ENCODE data around the gene SPRED3. TPM values are rescaled to one million over a fixed set of nuclear protein-coding genes. Genes with fewer than 3 reads are reported as not detected.

SPRED3 gene
- polyA plus RNA-seq, 1 donor from 2014 or later: 4.9 TPM

DNA sequence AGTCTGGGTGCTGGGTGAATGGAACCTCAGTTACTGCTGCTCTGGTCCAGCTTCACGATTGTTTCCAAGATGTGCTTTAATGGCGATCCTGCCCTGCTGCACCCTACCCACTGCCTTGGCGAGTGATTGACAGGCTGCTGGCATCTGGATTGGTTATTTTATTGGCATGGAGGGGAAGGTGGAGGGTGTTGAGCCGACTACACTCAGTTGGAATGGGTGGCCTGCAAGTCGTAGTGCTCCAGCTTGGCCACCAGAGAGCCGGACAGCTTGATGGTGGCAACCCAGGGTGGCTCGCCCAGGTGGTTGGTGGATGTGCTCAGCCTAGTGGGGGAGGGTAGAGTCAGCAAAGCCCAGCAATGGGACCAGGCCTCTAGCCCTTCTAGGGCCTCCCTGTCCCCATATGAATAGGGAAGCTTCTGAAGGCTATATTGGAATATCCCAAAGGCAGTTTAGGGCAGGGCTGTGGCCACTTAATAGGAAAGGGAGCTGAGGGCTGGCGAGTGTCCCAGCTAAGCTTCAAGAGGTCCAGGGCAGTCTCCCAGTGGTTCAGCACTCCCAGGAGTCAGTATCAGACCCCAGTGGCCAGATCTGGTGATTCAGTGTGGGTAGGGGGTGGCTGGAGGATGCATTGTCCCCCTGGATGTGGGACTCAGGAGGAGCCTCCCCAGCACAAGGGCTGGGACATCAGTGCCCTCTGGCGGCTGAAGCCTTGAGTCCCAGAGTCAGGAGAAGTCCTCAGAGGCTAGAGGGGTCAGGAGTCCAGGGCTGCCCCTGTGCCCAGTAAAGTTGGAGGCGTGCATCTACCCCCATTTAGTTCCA is 4.1 kb upstream of the SPRED3 start:
- H3K9ac ChIP-seq (ENCODE audit: low read length): no peak overlapping the region
- no peaks in the 10 kb centered on the region for H3F3A ChIP-seq (ENCODE audit: insufficient read depth, low read length, poor library complexity, severe bottlenecking)
- H4K20me1 ChIP-seq (ENCODE audit: insufficient read depth): no peaks in the 10 kb centered on the region
- H3K4me3 ChIP-seq (ENCODE audit: low read length): no peak overlapping the region
- no peaks in the 10 kb centered on the region for H3K36me3 ChIP-seq (ENCODE audit: insufficient read depth, low read length)
- peaks cover 6% of the 10 kb centered on the region for H3K79me2 ChIP-seq (replicated peaks; ENCODE audit: insufficient read depth, low read length)
- TF ChIP-seq TAF1 (IDR thresholded peaks at IDR 0.05; ENCODE audit: low read depth) (no peak), POLR2AphosphoS5 (IDR thresholded peaks at IDR 0.05) (no peak), REST (IDR thresholded peaks at IDR 0.05; ENCODE audit: borderline replicate concordance) (no peak), SMC3 (conservative IDR thresholded peaks at IDR 0.05; ENCODE audit: poor library complexity) (no peak), EZH2 (IDR thresholded peaks at IDR 0.05; ENCODE audit: borderline replicate concordance, insufficient read depth, low read length, poor library complexity, severe bottlenecking) (no peak), RAD21 (conservative IDR thresholded peaks at IDR 0.05) (no peak)
- H2AFZ ChIP-seq (ENCODE audit: low read depth, low read length): no peak overlapping the region
- no peak overlapping the region for H3K27ac ChIP-seq (ENCODE audit: low read length)
- no peaks in the 10 kb centered on the region for H3K9me3 ChIP-seq (ENCODE audit: low read length)
- no peaks in the 10 kb centered on the region for H3K9me2 ChIP-seq (ENCODE audit: insufficient read depth, low read length)
- H3K27me3 ChIP-seq (ENCODE audit: insufficient read depth, low read depth, low read length): no peaks in the 10 kb centered on the region
- H3K4me2 ChIP-seq (ENCODE audit: low read length): no peak overlapping the region

DNA sequence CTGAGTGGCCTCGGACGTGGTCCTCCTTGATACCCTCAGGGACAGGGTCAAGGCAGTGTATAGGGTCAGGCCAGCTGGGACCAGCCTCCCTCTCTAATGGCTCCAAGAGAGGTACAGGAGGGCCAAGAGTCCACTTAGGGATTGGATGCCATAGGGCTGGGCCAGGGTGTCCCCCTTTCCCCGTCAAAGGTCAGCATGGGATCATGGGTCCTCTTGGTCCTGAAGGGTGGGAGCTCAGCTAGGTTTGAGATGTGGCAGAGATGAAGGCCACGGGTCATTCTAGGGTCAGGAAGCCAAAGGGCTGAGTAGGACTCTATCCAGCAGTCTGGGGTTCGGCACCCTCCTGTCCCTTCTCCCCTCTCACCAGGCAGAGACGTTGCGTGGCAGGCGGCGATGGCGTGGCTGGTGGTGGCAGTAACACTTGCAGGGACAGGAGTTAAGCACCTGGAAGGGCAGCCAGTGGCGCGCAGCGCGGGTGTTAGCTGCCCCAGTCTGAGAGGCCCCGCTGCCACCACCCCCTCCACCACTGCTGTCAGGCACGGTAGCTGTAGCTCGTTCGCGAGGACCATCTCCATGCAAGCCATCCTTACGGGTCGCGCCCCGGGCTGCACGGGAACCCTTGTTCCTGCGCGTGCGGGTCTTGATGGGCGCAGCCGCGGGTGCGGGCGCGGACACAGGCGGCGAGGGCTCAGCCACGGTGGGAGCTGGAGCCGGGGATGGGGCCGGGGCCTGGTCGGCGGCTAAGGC is 3.3 kb upstream of the SPRED3 start:
- H3K4me3 ChIP-seq (ENCODE audit: low read length): no peak overlapping the region
- H3K27me3 ChIP-seq (ENCODE audit: insufficient read depth, low read depth, low read length): no peaks in the 10 kb centered on the region
- H3K79me2 ChIP-seq (replicated peaks; ENCODE audit: insufficient read depth, low read length): peaks cover 13% of the 10 kb centered on the region
- H3K9me2 ChIP-seq (ENCODE audit: insufficient read depth, low read length): no peaks in the 10 kb centered on the region
- no peaks in the 10 kb centered on the region for H3K9me3 ChIP-seq (ENCODE audit: low read length)
- no peaks in the 10 kb centered on the region for H3K36me3 ChIP-seq (ENCODE audit: insufficient read depth, low read length)
- TF ChIP-seq SMC3 (conservative IDR thresholded peaks at IDR 0.05; ENCODE audit: poor library complexity) (no peak), EZH2 (IDR thresholded peaks at IDR 0.05; ENCODE audit: borderline replicate concordance, insufficient read depth, low read length, poor library complexity, severe bottlenecking) (no peak), POLR2AphosphoS5 (IDR thresholded peaks at IDR 0.05) (no peak), RAD21 (conservative IDR thresholded peaks at IDR 0.05) (no peak), EP300 (conservative IDR thresholded peaks at IDR 0.05; ENCODE audit: poor library complexity, severe bottlenecking) (no peak), MXI1 (conservative IDR thresholded peaks at IDR 0.05; ENCODE audit: poor library complexity, severe bottlenecking) (no peak), REST (IDR thresholded peaks at IDR 0.05; ENCODE audit: borderline replicate concordance) (no peak), TAF1 (IDR thresholded peaks at IDR 0.05; ENCODE audit: low read depth) (no peak)
- TF ChIP-seq, protein P1, sequence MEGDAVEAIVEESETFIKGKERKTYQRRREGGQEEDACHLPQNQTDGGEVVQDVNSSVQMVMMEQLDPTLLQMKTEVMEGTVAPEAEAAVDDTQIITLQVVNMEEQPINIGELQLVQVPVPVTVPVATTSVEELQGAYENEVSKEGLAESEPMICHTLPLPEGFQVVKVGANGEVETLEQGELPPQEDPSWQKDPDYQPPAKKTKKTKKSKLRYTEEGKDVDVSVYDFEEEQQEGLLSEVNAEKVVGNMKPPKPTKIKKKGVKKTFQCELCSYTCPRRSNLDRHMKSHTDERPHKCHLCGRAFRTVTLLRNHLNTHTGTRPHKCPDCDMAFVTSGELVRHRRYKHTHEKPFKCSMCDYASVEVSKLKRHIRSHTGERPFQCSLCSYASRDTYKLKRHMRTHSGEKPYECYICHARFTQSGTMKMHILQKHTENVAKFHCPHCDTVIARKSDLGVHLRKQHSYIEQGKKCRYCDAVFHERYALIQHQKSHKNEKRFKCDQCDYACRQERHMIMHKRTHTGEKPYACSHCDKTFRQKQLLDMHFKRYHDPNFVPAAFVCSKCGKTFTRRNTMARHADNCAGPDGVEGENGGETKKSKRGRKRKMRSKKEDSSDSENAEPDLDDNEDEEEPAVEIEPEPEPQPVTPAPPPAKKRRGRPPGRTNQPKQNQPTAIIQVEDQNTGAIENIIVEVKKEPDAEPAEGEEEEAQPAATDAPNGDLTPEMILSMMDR (IDR thresholded peaks at IDR 0.05; ENCODE audit: poor library complexity, severe bottlenecking): no peak
- H3F3A ChIP-seq (ENCODE audit: insufficient read depth, low read length, poor library complexity, severe bottlenecking): no peaks in the 10 kb centered on the region
- H4K20me1 ChIP-seq (ENCODE audit: insufficient read depth): no peaks in the 10 kb centered on the region
- no peak overlapping the region for H3K9ac ChIP-seq (ENCODE audit: low read length)
- no peak overlapping the region for H2AFZ ChIP-seq (ENCODE audit: low read depth, low read length)
- H3K27ac ChIP-seq (ENCODE audit: low read length): no peak overlapping the region
- H3K4me2 ChIP-seq (ENCODE audit: low read length): no peak overlapping the region

All from neural cell (in vitro differentiated cells).